H9 (cell line): Measurements from ENCODE around the gene PLA2G1B. TPM values are rescaled to one million over a fixed set of nuclear protein-coding genes. Genes with fewer than 3 reads are reported as not detected.

Experiments used
- DNase-seq: peaks from one replicate; pipeline ENCODE4 v3.0.0-alpha.2; 2017
- H2AFZ ChIP-seq: one replicate; pipeline ENCODE4 v1.6.1; 2013; ENCODE audit warnings: mild to moderate bottlenecking, low read length, control low read depth, moderate library complexity
- H2AK5ac ChIP-seq: 2 replicates; pipeline ENCODE4 v1.6.1; 2013; ENCODE audit warnings: low read length, control low read depth, mixed read lengths; ENCODE audit not compliant: insufficient read length
- H2BK120ac ChIP-seq: one replicate; pipeline ENCODE4 v1.6.1; 2013; ENCODE audit warnings: low read depth, mild to moderate bottlenecking, low read length, control low read depth, inconsistent platforms; ENCODE audit not compliant: poor library complexity, severe bottlenecking
- H2BK12ac ChIP-seq: 2 replicates; pipeline ENCODE4 v1.6.1; 2013; ENCODE audit warnings: low read length, control low read depth, mixed read lengths, low read depth; ENCODE audit not compliant: insufficient read length
- H2BK15ac ChIP-seq: 2 replicates; pipeline ENCODE4 v1.6.1; 2013; ENCODE audit warnings: low read depth, low read length, control low read depth
- H2BK20ac ChIP-seq: one replicate; pipeline ENCODE4 v1.6.1; 2013; ENCODE audit warnings: low read depth, mild to moderate bottlenecking, low read length, control low read depth, inconsistent platforms; ENCODE audit not compliant: poor library complexity, severe bottlenecking
- H2BK5ac ChIP-seq: 2 replicates; pipeline ENCODE4 v1.6.1; 2013; ENCODE audit warnings: low read length, control low read depth, mixed read lengths; ENCODE audit not compliant: insufficient read length
- H3K14ac ChIP-seq: 2 replicates; pipeline ENCODE4 v1.6.1; 2013; ENCODE audit warnings: low read length, control low read depth; ENCODE audit not compliant: insufficient read depth
- H3K18ac ChIP-seq: 2 replicates; pipeline ENCODE4 v1.6.1; 2013; ENCODE audit warnings: low read depth, mild to moderate bottlenecking, mixed read lengths, low read length, control low read depth; ENCODE audit not compliant: insufficient read length
- H3K23ac ChIP-seq: 2 replicates; pipeline ENCODE4 v1.6.1; 2013; ENCODE audit warnings: low read length, control low read depth, mixed read lengths, low read depth; ENCODE audit not compliant: insufficient read length
- H3K23me2 ChIP-seq: 2 replicates; pipeline ENCODE4 v1.6.1; 2013; ENCODE audit warnings: low read depth, mild to moderate bottlenecking, mixed read lengths, low read length, control low read depth; ENCODE audit not compliant: insufficient read length, poor library complexity, severe bottlenecking
- H3K27ac ChIP-seq: 2 replicates; pipeline ENCODE4 v1.5.1; 2013; ENCODE audit warnings: low read length, control low read depth, mixed read lengths, low read depth; ENCODE audit not compliant: insufficient read length
- H3K27me3 ChIP-seq: 2 replicates; pipeline ENCODE4 v1.6.1; 2013; ENCODE audit warnings: low read length, control low read depth, inconsistent platforms; ENCODE audit not compliant: insufficient read depth
- H3K4ac ChIP-seq: 2 replicates; pipeline ENCODE4 v1.6.1; 2013; ENCODE audit warnings: low read depth, mild to moderate bottlenecking, control low read depth, inconsistent platforms, low read length, moderate library complexity
- H3K4me1 ChIP-seq: 2 replicates; pipeline ENCODE4 v1.6.1; 2013; ENCODE audit warnings: low read length, control low read depth, inconsistent platforms; ENCODE audit not compliant: insufficient read depth
- H3K4me2 ChIP-seq: 2 replicates; pipeline ENCODE4 v1.6.1; 2013; ENCODE audit warnings: low read length, control low read depth, mixed read lengths; ENCODE audit not compliant: insufficient read length, insufficient read depth
- H3K56ac ChIP-seq: 2 replicates; pipeline ENCODE4 v1.6.1; 2013; ENCODE audit warnings: low read depth, mild to moderate bottlenecking, mixed read lengths, low read length, control low read depth; ENCODE audit not compliant: insufficient read length
- H3K79me1 ChIP-seq: 2 replicates; pipeline ENCODE4 v1.6.1; 2013; ENCODE audit warnings: low read depth, mild to moderate bottlenecking, moderate library complexity, low read length, control low read depth, inconsistent platforms; ENCODE audit not compliant: insufficient read depth, poor library complexity, severe bottlenecking
- H3K79me2 ChIP-seq: 2 replicates; pipeline ENCODE4 v1.6.1; 2013; ENCODE audit warnings: low read length, control low read depth, inconsistent platforms; ENCODE audit not compliant: insufficient read depth
- H3K9ac ChIP-seq: 2 replicates; pipeline ENCODE4 v1.6.1; 2013; ENCODE audit warnings: low read length, control low read depth, mixed read lengths; ENCODE audit not compliant: insufficient read length; ENCODE audit errors: extremely low read depth
- H3K9me3 ChIP-seq: one replicate; pipeline ENCODE4 v1.6.1; 2013; ENCODE audit warnings: low read depth, low read length, inconsistent platforms; ENCODE audit not compliant: control insufficient read depth
- H3T11ph ChIP-seq: one replicate; pipeline ENCODE4 v1.6.1; 2013; ENCODE audit warnings: mild to moderate bottlenecking, low read length, control low read depth, inconsistent platforms
- H4K20me1 ChIP-seq: one replicate; pipeline ENCODE4 v1.6.1; 2013; ENCODE audit not compliant: control insufficient read depth, insufficient read length, insufficient read depth
- H4K5ac ChIP-seq: 2 replicates; pipeline ENCODE4 v1.6.1; 2013; ENCODE audit warnings: low read depth, mild to moderate bottlenecking, mixed read lengths, low read length, control low read depth; ENCODE audit not compliant: insufficient read length
- H4K8ac ChIP-seq: replicated peaks from 2 replicates; pipeline ENCODE4 v1.6.1; 2013; ENCODE audit warnings: low read length, control low read depth, mixed read lengths, low read depth; ENCODE audit not compliant: insufficient read length
- H4K91ac ChIP-seq: 2 replicates; pipeline ENCODE4 v1.6.1; 2013; ENCODE audit warnings: low read depth, mild to moderate bottlenecking, moderate library complexity, mixed read lengths, low read length, control low read depth; ENCODE audit not compliant: insufficient read length
- H3K27ac Mint-ChIP-seq, 3 experiments: 2 replicates in 2 of 3; 3 replicates in 1 of 3; pipeline ENCODE4 v1.8.0; 2020 to 2021; ENCODE audit warnings: mixed read lengths in 3 of 3, mild to moderate bottlenecking in 1 of 3, moderate library complexity in 1 of 3
- H3K27me3 Mint-ChIP-seq: 2 replicates; pipeline ENCODE4 v1.8.0; 2021; ENCODE audit warnings: low read depth, mild to moderate bottlenecking, moderate library complexity, mixed read lengths
- H3K36me3 Mint-ChIP-seq, 3 experiments: 2 replicates in 2 of 3; 3 replicates in 1 of 3; pipeline ENCODE4 v1.8.0; 2020 to 2021; ENCODE audit warnings: low read depth in 3 of 3, mixed read lengths in 3 of 3; ENCODE audit not compliant: insufficient read depth in 1 of 3
- H3K4me1 Mint-ChIP-seq, 2 experiments: 2 replicates each; pipeline ENCODE4 v1.8.0; 2020; ENCODE audit warnings: mixed read lengths in 2 of 2
- H3K4me3 Mint-ChIP-seq, 2 experiments: 2 replicates in 1 of 2; 3 replicates in 1 of 2; pipeline ENCODE4 v1.8.0; 2020 to 2021; ENCODE audit warnings: mild to moderate bottlenecking in 2 of 2, mixed read lengths in 2 of 2, moderate library complexity in 1 of 2
- H3K9me3 Mint-ChIP-seq, 2 experiments: 2 replicates in 1 of 2; 3 replicates in 1 of 2; pipeline ENCODE4 v1.8.0; 2020; ENCODE audit warnings: mild to moderate bottlenecking in 2 of 2, mixed read lengths in 2 of 2, moderate library complexity in 1 of 2
- WGBS: extraction: QIAGEN DNeasy Blood & Tissue Kit; methylation state at CpG from one replicate; pipeline ENCODE4 v1.1.7; 2013; ENCODE audit warnings: missing lambda C conversion rate, low lambda C conversion rate, mixed read lengths; ENCODE audit not compliant: insufficient read length; ENCODE audit errors: extremely low coverage; 5-methylcytosine and 5-hydroxymethylcytosine counted together
- total RNA-seq: library from RNA; stranded (reverse); gene quantifications from 2 replicates; pipeline ENCODE4 v1.2.1, GENCODE V29; 2021
- TF ChIP-seq, protein P1 (sequence below): fragments of 200-600 bp; sonication (generic); conservative IDR thresholded peaks from 3 replicates; pipeline ENCODE4 v1.8.0; 2021; ENCODE audit warnings: antibody characterized with exemption, mild to moderate bottlenecking

The PLA2G1B gene
- total RNA-seq, 1 experiment from 2014 or later = not detected

DNA sequence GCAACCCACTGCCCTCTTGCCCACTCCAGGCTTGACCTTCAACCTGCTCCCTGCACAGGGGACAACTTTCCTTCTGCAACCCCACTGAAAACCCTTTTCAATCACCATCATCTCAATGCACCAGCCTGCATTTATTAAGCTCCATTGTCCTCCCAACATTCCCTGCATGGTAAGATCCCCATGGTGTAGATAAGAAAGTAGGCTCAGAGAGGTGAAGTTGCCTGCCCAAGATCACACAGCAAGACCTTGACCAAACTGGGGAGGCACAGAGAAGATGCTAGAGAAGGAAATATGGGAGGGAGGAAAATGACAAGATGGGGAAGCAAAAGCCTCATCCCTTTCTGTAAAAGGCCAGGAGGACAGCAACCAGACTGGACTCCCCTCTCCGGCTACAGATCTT, 31.5 kb upstream of the PLA2G1B start:
- Histone ChIP-seq H3K4ac (no peak overlapping the region), H3K23ac (no peak overlapping the region), H3K9ac (no peak overlapping the region), H2BK120ac (no peak overlapping the region), H3K79me1 (no peaks in the 10 kb centered on the region), H3K4me2 (no peak overlapping the region), H2BK20ac (no peak overlapping the region), H3T11ph (no peak overlapping the region), H4K5ac (no peak overlapping the region), H2BK5ac (no peak overlapping the region), H4K8ac (no peak overlapping the region), H3K27ac (no peak overlapping the region), H3K56ac (no peak overlapping the region), H3K9me3 (no peaks in the 10 kb centered on the region), H3K23me2 (no peaks in the 10 kb centered on the region), H2AK5ac (no peak overlapping the region), H3K27me3 (no peaks in the 10 kb centered on the region), H3K14ac (no peak overlapping the region), H3K4me1 (peaks cover 9% of the 10 kb centered on the region; the same call in 1 of the 2 replicates), H2AFZ (no peak overlapping the region), H3K18ac (no peak overlapping the region), H3K79me2 (no peaks in the 10 kb centered on the region), H2BK15ac (no peak overlapping the region), H2BK12ac (no peak overlapping the region), H4K91ac (no peak overlapping the region), H4K20me1 (peaks cover 2% of the 10 kb centered on the region)
- WGBS = no CpG with 5 or more reads among the region's 1 CpG
- peaks cover 57 to 58% of the 10 kb centered on the region in 2 experiments for H3K4me1 Mint-ChIP-seq
- H3K27ac Mint-ChIP-seq = peak overlapping the region; percentile 17 to 79 (median 24); a peak in 6 of 7 replicates
- H3K36me3 Mint-ChIP-seq = peaks cover 38 to 81% (median 80%) of the 10 kb centered on the region in 3 experiments
- no peak for DNase-seq
- TF ChIP-seq, protein P1, sequence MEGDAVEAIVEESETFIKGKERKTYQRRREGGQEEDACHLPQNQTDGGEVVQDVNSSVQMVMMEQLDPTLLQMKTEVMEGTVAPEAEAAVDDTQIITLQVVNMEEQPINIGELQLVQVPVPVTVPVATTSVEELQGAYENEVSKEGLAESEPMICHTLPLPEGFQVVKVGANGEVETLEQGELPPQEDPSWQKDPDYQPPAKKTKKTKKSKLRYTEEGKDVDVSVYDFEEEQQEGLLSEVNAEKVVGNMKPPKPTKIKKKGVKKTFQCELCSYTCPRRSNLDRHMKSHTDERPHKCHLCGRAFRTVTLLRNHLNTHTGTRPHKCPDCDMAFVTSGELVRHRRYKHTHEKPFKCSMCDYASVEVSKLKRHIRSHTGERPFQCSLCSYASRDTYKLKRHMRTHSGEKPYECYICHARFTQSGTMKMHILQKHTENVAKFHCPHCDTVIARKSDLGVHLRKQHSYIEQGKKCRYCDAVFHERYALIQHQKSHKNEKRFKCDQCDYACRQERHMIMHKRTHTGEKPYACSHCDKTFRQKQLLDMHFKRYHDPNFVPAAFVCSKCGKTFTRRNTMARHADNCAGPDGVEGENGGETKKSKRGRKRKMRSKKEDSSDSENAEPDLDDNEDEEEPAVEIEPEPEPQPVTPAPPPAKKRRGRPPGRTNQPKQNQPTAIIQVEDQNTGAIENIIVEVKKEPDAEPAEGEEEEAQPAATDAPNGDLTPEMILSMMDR = no peak
- peak overlapping the region in 1 of 2 experiments; percentile 5; a peak in 1 of 5 replicates for H3K4me3 Mint-ChIP-seq
- no peaks in the 10 kb centered on the region for H3K9me3 Mint-ChIP-seq
- no peaks in the 10 kb centered on the region; the same call in 1 of the 2 replicates for H3K27me3 Mint-ChIP-seq
